SH-SY5Y (cell line): ENCODE data around the gene BTBD9.

ENCODE experiments used
- GATA2 ChIP-seq: IDR thresholded peaks from 2 replicates; pipeline ENCODE4 v1.6.1; 2011; ENCODE audit warnings: mild to moderate bottlenecking, low read depth, low read length
- GATA3 ChIP-seq: IDR thresholded peaks from 2 replicates; pipeline ENCODE4 v1.6.1; 2011; ENCODE audit warnings: low read depth, mild to moderate bottlenecking, low read length, moderate library complexity

DNA sequence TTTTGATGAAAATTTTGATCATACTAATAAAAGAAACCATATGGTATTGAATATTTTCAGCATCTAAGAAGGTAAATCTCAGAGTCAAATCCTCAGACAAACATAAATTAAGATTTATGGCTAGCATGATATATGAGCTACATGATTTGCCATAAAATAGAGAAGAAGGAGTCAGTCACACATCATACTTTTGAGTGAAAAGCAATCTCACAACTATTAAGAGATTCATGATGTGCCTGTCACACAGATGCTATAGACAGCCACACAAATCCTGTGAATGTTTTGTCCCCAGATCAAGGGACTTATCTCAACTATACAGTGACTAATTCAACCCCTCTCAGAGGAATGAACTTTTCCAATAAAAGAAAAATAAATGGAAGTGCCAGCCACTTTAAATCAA lies 85.7 kb downstream of the BTBD9 start:
- no peak for TF ChIP-seq GATA2
- TF ChIP-seq GATA3 = no peak
